A673 (cell line): ENCODE results near the gene TEX13A. TPM values are rescaled to one million over a fixed set of nuclear protein-coding genes. Genes with fewer than 3 reads are reported as not detected.

ENCODE experiments used
- BruUV-seq: library from RNA; stranded (reverse); fragments of 400-500 nt; replicated peaks from 2 replicates; lab custom pipeline; 2021; lab: Mats Ljungman, UMichigan
- CTCF ChIA-PET: fragments of 300-600 bp; sonication (Branson Sonifier 250); formaldehyde crosslinking; loops from one replicate; lab custom pipeline; 2022; ENCODE audit warnings: antibody characterized with exemption; lab: Charles Lee
- POLR2A ChIA-PET: fragments of 300-600 bp; sonication (Branson Sonifier 250); formaldehyde crosslinking; loops from one replicate; lab custom pipeline; 2022; ENCODE audit warnings: antibody characterized with exemption; ENCODE audit not compliant: low non-redundant PET; lab: Charles Lee
- DNase-seq: peaks from one replicate; pipeline ENCODE4 v3.0.0-alpha.2; 2015; ENCODE audit warnings: low spot score
- H3K27ac ChIP-seq: fragments of 200-600 bp; sonication (generic); 2 replicates; pipeline ENCODE4 v1.5.1; 2016; ENCODE audit warnings: mixed run types, low read depth, mild to moderate bottlenecking, mixed read lengths, antibody characterized with exemption, low read length; ENCODE audit not compliant: poor library complexity, severe bottlenecking
- H3K27me3 ChIP-seq: fragments of 200-600 bp; sonication (generic); replicated peaks from 2 replicates; pipeline ENCODE4 v1.6.1; 2017; ENCODE audit warnings: mixed run types, low read depth, mild to moderate bottlenecking, mixed read lengths, antibody characterized with exemption, low read length; ENCODE audit not compliant: insufficient read depth, poor library complexity
- H3K36me3 ChIP-seq: fragments of 200-600 bp; sonication (generic); 2 replicates; pipeline ENCODE4 v1.6.1; 2016; ENCODE audit warnings: mixed run types, mild to moderate bottlenecking, mixed read lengths, antibody characterized with exemption, low read length; ENCODE audit not compliant: insufficient read depth, poor library complexity, severe bottlenecking
- H3K4me1 ChIP-seq: fragments of 200-600 bp; sonication (generic); 2 replicates; pipeline ENCODE4 v1.6.1; 2017; ENCODE audit warnings: mixed run types, mild to moderate bottlenecking, mixed read lengths, antibody characterized with exemption, low read length; ENCODE audit not compliant: insufficient read depth, poor library complexity, severe bottlenecking
- H3K4me3 ChIP-seq: fragments of 200-600 bp; sonication (generic); 2 replicates; pipeline ENCODE4 v1.5.1; 2016; ENCODE audit warnings: low read depth, mixed run types, mild to moderate bottlenecking, mixed read lengths, low read length; ENCODE audit not compliant: poor library complexity, severe bottlenecking
- H3K9me3 ChIP-seq: fragments of 200-600 bp; sonication (generic); 2 replicates; pipeline ENCODE4 v1.6.1; 2016; ENCODE audit warnings: mixed run types, low read depth, mild to moderate bottlenecking, mixed read lengths, antibody characterized with exemption, low read length; ENCODE audit not compliant: poor library complexity, severe bottlenecking
- EZH2 ChIP-seq: fragments of 200-600 bp; sonication (generic); IDR thresholded peaks from 2 replicates; pipeline ENCODE4 v1.6.1; 2017; ENCODE audit warnings: borderline replicate concordance, low read depth, mild to moderate bottlenecking, mixed read lengths, antibody characterized with exemption, low read length; ENCODE audit not compliant: poor library complexity, severe bottlenecking
- intact Hi-C: fragments of 100-400 bp; cut with micrococcal nuclease; formaldehyde crosslinking; loops from one replicate; pipeline ENCODE4 v1.10.0; 2022; ENCODE audit not compliant: unreplicated experiment
- total RNA-seq: library from RNA; stranded (reverse); gene quantifications from 2 replicates; pipeline ENCODE4 v1.2.3, GENCODE V29; 2021
- TF ChIP-seq, protein P1 (sequence below): fragments of 300-800, 200-600 bp; sonication (generic); conservative IDR thresholded peaks from 2 replicates; pipeline ENCODE4 v1.5.1; 2017; ENCODE audit warnings: low read depth, mild to moderate bottlenecking, antibody characterized with exemption, low read length, moderate library complexity, mixed read lengths

The TEX13A gene
- total RNA-seq, 1 experiment from 2014 or later = not detected

DNA sequence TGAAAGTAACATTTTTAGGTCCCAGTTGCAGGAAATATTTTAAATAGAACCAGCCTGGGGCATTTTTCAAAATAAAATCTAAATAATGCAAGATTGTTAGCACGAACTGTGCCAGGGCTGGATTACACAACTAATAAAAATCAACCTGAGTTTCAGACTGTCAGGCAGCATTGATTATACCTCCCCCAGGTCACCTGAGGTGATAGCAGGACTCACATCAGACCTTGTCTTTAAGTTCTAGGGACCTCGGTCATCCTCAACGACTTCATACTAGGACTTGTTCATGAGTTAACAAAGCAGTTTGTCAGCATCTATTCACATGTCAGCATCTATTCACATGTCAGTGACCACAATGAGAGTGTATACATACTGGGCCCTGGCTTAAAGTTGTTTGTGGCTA lies 8.7 kb upstream of the TEX13A start:
- H3K4me1 ChIP-seq = no peaks in the 10 kb centered on the region
- no peak for TF ChIP-seq EZH2
- TF ChIP-seq, protein P1, sequence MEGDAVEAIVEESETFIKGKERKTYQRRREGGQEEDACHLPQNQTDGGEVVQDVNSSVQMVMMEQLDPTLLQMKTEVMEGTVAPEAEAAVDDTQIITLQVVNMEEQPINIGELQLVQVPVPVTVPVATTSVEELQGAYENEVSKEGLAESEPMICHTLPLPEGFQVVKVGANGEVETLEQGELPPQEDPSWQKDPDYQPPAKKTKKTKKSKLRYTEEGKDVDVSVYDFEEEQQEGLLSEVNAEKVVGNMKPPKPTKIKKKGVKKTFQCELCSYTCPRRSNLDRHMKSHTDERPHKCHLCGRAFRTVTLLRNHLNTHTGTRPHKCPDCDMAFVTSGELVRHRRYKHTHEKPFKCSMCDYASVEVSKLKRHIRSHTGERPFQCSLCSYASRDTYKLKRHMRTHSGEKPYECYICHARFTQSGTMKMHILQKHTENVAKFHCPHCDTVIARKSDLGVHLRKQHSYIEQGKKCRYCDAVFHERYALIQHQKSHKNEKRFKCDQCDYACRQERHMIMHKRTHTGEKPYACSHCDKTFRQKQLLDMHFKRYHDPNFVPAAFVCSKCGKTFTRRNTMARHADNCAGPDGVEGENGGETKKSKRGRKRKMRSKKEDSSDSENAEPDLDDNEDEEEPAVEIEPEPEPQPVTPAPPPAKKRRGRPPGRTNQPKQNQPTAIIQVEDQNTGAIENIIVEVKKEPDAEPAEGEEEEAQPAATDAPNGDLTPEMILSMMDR = no peak
- ChIA-PET POLR2A (no interaction called here), CTCF (no interaction called here)
- H3K36me3 ChIP-seq = no peaks in the 10 kb centered on the region
- no TSS peak for BruUV-seq
- no peak overlapping the region for H3K27ac ChIP-seq
- peaks cover 1% of the 10 kb centered on the region for H3K27me3 ChIP-seq
- H3K9me3 ChIP-seq = no peaks in the 10 kb centered on the region
- intact Hi-C loops = no loop called here
- DNase-seq = no peak
- no peak overlapping the region for H3K4me3 ChIP-seq

DNA sequence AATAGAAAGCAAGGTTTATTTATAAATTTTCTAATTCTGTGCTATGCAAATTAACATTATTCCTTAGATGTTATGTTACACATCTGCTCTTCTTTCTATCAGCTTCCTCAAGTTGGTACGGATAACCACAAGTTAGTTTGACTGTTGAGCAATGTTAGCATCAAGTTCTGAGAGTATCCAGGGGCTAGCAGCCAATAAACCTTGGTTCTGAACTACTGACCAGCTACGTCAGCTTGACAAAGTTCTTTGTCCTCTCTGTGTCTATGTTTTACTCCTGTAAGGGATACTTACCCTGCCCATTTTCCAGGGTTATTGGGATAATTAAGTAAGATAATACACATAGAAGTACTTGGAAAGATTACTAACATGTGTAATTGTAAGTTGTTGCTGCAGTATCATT lies 8.1 kb upstream of the TEX13A start:
- Histone ChIP-seq H3K27me3 (peaks cover 6% of the 10 kb centered on the region), H3K36me3 (no peaks in the 10 kb centered on the region), H3K9me3 (no peaks in the 10 kb centered on the region), H3K4me3 (no peak overlapping the region), H3K27ac (no peak overlapping the region), H3K4me1 (no peaks in the 10 kb centered on the region)
- intact Hi-C loops = no loop called here
- no TSS peak for BruUV-seq
- TF ChIP-seq, protein P1 = no peak
- no peak for TF ChIP-seq EZH2
- ChIA-PET POLR2A (no interaction called here), CTCF (no interaction called here)
- no peak for DNase-seq

DNA sequence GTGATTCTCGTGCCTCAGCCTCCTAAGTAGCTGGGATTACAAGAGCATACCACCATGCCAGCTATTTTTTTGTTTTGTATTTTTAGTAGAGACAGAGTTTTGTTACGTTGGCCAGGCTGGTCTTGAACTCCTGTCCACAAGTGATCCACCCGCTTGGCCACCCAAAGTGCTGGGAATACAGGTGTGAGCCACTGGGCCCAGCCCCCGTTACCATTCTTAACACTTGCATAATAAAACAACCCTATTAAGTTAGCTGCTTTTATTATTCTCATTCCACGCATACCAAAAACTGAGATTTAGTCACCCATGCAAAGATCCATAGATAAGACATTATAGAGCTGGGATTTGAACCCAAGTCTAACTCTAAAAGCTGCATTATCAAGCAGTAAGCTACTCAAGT lies 6.0 kb upstream of the TEX13A start:
- DNase-seq = no peak
- intact Hi-C loops = no loop called here
- no peaks in the 10 kb centered on the region for H3K4me1 ChIP-seq
- ChIA-PET POLR2A (no interaction called here), CTCF (no interaction called here)
- H3K4me3 ChIP-seq = no peak overlapping the region
- no peaks in the 10 kb centered on the region for H3K36me3 ChIP-seq
- H3K9me3 ChIP-seq = no peaks in the 10 kb centered on the region
- H3K27me3 ChIP-seq = peaks cover 8% of the 10 kb centered on the region
- H3K27ac ChIP-seq = no peak overlapping the region
- TF ChIP-seq, protein P1 = no peak
- no peak for TF ChIP-seq EZH2
- no TSS peak for BruUV-seq
